HG02943 (cell line): ENCODE data around the gene LYPD6B.

Experiments
- ATAC-seq: cut with Tn5 transposase; IDR thresholded peaks from one replicate; pipeline ENCODE4 v1.9.1; 2021; ENCODE audit warnings: mild to moderate bottlenecking, low read depth, moderate library complexity; ENCODE audit not compliant: unreplicated experiment

LYPD6B gene

DNA sequence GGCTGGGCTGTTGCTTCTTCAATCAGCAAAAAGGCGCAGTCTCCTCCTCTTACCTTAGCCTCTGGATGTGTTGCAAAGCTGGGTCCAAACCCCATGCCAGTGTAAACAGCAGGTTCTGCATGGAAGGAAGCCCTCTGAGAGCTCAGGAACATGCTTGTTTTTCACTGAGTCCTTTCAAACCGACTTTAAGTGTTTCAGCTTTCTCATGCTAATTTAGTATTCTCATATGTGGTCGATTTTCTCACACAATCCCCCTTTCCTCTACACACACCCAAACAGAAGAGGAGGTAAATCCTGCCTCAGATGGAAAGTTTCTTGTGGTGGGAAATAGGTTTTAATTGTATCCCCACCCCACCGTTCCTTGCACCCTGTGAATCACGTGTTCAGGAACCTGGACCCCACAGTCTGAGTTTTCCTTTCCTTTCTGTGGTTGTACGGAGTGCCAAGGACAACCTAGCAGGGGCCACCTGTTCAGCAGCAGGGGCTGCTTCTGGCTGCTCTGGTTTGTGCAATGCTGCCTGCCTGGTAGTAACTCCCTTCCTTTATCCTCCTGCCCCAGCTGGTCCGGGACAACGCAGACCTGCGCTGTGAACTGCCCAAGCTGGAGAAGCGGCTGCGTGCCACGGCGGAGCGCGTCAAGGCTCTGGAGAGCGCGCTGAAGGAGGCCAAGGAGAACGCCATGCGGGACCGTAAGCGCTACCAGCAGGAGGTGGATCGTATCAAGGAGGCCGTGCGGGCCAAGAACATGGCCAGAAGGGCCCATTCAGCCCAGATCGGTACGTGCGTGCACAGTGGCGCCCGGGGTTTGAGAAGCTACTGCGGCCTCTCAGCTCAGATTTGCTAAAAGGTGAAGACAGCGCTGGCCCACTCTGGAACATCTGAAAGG, 28.7 kb upstream of the LYPD6B start:
- ATAC-seq = no peak

- ATAC-seq = no peak
Observed at GRCh38 chr2:149012545-149012944, 26.0 kb upstream of the LYPD6B start.

DNA sequence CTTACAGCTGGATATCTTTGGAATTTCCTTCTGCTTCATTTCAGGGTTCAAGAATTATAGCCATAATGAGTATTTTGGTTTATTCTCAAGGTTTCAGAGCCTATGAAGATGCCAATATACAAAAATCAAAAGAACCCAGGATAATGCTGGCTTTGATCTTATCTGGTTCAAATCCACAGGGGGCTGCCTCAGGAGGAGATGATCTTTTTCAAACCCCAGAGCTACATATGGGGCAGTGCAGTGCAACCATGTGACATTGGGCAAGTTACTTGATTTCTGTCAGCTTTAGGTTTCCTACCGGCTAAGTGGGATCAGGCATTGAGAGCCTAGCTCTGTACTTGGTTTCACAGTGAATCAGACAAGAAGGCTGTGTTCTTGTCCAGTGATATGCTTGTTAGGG, 23.0 kb upstream of the LYPD6B start:
- ATAC-seq = no peak

DNA sequence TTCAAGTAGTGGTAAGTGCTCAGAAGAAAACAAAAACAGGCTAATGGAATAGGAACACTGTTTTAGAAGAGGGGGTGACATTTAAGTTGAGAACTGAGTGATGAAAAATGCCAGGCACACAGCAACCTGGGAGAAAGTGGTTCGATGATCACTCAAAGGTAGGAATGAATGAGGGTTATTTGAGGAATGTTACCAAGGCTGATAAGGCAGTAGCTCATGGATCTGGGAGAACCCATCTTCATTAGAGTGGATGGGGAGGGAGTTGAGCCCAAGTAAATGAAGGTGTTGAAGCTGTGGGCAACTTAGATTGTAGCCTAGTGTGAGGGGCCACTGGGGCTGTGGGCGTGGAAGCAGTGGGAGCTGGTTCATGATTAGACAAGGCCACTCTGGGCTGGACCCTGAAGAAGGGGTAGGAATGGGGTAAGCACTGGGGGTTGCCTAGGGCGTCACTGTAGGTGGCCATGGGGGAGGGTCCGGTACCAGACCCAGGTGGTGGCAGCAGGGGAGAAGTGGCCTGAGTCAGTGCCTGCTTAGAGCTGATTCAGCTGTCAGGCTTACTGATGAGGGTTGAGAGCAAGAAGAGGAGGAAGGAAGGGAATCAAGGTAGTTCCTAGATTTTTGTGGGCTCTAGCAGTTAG, 22.5 kb upstream of the LYPD6B start:
- ATAC-seq = no peak

GRCh38 chr2:149017116-149017985, 21.1 kb upstream of the LYPD6B start:
- ATAC-seq = no peak

DNA sequence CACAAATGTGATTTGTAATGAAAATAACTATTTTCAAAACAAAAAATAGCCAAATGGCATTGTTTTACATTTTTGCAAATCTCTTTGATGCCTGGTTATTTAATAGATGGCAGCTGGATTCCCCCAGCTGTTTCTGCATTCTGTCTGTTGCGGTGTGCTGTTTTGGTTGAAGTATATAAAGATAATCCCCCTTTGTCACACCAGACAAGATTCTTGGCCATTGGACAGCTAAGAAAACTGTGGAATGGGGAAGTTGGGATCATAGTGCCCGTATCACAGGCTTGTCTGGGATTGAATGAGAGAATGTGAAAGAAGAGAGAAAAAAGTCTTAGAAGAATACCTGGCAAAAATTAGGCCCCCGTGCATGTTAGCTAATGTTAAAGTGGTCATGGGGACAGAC, 19.5 kb upstream of the LYPD6B start:
- ATAC-seq = no peak

DNA sequence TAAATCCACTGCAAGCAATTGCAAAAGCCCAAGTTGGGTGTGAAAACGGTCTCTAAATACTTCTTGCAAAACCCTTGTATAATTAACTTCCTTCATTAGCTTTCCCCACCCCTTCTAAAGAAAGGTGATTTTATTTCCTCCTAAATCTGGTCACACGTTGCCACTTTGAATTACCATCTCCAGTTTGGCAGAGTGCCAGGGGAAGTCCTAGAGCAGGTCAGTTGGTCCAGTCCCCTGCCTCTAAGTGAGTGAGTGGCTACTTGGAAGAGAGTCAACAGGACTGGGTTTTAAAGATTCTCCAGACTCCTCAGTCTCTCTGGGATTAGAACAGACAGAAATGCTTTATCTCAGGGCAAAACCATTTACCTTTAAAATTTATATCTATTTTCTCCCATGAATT, 18.7 kb upstream of the LYPD6B start:
- ATAC-seq = no peak

- peak; percentile 39 for ATAC-seq
Observed at GRCh38 chr2:149020432-149020851, 18.1 kb upstream of the LYPD6B start.

GRCh38 chr2:149021271-149021719, 17.2 kb upstream of the LYPD6B start:
- peak; percentile 62 for ATAC-seq

DNA sequence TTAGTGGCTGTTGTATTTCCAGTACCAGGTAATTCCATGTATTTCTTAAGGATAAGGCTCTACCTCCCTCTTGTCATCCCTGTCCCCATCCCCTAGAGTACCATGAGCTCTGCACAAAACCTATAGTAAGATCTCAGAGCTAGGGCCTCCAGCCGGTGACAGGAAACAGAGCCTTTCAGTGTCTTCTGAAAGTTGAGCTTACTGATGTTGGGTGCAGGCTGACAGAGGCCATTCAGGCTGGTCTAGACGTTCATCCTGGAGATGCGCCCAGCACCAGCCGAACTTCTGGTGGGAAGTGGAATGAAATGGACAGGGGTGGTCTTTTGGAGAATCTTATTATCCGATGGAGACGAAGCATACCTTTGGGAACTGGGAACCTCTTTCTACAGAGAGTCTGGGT, 16.7 kb upstream of the LYPD6B start:
- peak; percentile 71 for ATAC-seq

DNA sequence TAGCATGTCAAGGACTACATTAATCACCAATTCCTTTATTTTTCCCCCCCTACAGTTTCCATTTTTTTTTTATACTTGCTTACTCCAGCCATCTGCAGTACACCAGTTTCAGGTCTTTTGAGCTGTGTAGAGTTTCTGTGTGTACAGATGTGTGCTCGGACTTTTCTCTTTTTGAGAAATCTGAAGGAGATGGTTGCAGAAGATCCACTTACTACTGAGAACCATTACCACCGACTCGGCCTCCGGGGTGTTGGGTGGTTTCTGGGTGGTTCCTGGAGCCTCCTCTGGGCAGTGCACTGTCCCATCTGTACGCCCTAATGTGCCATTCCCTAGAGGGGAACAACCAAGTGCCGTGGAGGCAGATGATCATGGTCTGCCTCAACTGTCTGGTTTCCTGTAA, 15.4 kb upstream of the LYPD6B start:
- ATAC-seq = no peak

DNA sequence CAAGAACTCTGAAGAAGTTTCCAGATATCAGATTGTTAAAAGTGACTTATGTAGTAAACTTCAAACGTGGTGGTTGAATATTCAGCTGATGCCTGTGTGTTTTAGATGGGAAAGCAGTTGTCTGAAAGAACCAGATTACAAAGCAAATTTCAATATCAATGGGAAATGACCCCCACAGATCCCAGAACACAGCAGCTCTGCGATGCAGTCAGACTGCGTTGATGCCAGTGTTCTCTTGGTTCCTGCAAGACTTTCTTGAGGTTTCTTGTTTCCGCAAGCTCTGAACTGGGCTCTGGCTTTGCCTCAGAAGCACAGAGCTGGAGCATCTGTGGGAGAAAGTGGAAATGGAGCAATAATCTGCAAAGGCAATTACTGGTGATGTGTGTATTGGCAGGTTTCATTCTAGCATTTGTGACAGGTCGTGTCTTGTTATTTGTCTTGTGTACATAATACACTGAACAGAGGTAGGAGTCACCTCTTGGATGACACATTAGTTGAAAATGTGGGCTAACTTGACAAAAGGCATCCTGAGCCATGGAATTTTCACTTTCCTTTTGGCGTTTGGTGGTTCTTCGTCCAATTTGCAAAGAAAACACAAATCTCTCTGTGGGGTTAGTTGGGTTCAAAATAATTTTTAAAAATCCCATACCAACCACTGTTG, 10.8 kb upstream of the LYPD6B start:
- no peak for ATAC-seq

GRCh38 chr2:149028377-149028776, 10.1 kb upstream of the LYPD6B start:
- ATAC-seq = no peak

DNA sequence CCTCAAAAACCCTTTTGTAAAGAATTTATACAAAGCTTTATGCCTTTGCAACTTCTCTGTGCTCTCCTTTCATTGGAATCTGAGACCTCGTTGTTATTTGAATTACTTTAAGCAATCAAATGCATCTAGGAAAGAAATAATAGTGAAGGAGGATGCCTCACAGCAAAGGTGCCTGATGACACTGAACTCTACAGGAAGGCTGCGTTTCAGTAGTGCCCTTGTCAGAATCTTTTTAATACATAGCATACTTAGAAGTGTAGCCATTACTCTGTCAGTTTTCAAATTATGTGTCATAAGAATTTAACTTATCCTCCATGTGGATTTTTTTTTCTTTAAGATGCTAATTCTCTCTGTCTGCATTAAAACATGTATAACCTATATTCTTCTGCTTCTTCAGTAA, 9.6 kb upstream of the LYPD6B start:
- ATAC-seq = no peak

DNA sequence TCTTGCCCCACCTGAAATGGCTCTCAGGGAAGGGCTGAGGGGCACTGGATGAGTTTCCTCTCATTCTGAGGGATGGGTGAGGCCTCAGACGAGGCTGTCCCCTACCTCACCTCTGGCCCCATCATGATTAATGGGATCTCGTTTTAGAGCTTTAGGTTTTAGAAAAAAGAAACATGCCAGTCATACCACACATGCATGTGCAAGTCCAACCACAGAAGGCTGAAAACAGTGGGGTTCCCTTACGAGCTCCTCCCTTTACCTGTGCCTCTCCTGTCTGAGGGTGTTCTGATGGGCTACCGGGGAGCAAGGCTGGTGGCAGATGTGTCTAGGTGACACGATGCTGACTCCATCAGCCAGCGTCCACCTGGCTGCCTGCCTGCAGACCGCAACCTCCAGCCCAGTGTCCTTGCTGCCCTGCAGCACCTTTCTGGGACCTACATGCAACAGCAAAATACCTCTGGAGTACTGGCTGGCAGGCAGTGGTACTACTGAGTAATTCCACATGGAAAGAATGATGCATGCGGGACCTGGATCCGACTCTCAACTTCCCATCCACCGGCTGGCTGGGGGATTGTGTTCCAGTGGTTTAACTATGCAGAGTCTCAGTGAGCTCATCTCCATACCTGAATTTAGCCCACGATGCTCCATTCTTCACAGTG, 9.1 kb upstream of the LYPD6B start:
- no peak for ATAC-seq

GRCh38 chr2:149031396-149031795, 7.1 kb upstream of the LYPD6B start:
- ATAC-seq = no peak

DNA sequence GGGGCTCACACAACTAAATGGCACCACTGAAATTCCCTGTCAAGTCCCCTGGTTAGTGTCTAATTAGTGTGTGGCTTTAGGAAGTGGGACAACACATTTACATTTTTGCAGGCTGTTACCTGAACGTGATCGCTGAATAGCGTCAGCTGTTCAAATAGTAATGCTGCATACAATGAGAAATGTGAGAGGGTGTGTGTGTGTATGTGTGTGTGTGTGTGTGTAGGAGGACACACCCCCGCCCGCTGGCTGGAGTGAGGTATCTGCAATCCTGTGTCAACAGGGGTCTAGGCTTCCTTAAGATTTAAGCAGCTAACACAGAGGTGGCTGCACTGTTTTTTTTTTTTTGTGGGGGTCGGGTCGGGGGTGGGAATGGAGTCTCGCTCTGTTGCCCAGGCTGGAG, 4.8 kb upstream of the LYPD6B start:
- no peak for ATAC-seq

DNA sequence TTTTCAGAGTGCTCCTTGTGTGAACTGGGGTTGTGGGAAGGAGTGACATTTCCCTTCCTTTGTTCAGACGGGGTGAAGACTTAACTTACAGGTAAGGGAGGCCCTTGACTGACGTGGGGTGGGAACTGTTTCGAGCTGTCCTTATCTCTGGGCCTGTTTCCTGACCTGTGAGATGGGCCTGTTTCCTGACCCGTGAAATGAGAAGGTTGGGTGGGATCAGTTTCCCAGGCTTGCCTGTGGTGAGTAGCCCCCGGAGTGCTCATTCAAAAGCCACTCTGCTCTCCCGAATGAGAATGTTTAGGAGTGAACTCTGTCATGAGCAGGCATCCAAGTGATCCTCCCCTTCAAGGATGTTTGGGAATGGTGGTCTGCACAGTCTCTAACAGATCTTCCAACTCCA, 4.1 kb upstream of the LYPD6B start:
- ATAC-seq = no peak

DNA sequence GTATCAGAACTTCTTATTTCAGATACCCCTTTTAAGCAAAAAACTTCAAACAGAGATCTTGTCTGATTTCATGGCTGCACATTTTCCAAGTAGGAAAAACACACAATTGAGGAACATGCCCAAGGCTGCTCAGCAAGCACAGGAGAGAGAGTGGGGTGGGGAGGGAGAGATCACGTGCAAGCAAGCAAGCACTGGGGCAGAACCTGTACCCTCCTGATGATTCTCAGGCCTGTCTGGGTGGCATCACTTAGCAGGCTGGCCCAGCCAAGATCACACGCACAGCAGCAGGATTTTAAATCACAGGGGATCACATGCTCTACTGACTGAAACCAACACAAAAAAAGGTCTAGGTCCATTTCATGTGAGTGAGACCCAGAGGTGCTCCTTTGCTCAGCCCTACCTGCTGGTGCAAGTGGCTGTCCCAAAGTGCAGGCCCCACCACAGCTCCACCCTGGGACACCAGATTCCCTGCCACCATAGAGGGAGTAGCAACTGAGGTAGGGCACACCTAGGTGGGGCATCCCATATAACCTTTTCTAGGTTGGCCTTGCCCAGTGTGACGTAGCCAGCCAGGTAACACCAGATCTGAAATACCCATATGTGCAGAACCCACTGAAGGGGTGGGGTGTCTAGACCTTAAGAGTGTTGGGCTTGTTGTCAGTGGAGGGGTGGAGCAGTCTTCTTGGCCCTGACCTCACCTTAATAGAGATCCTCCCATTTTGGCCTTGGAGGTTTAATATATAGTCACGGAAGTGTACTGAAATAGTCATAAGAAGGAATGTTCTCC, 1.8 kb upstream of the LYPD6B start:
- no peak for ATAC-seq
